Right lobe of liver (tissue), 6 donors: ENCODE measurements around the gene MRPL44. TPM values are rescaled to one million over a fixed set of nuclear protein-coding genes. Genes with fewer than 3 reads are reported as not detected.
A peak's percentile ranks its signal among the peaks of the same experiment; 100 is the strongest.

Source experiments
- ATAC-seq, 4 donors: fragments of 200-7000 bp; cut with Tn5 transposase; one replicate each; pipeline ENCODE4 v1.9.1; 2020; ENCODE audit warnings: mild to moderate bottlenecking in 4 of 4, moderate library complexity in 4 of 4
- DNase-seq, 3 donors: peaks; one replicate each; pipeline ENCODE4 v3.0.0-alpha.2; 2020
- H3K27ac ChIP-seq, 3 donors: fragments of 200-600 bp; one replicate each; pipeline ENCODE4 v1.8.0; 2022
- H3K27me3 ChIP-seq, 2 donors: fragments of 200-600 bp; one replicate each; pipeline ENCODE4 v1.8.0; 2022
- H3K36me3 ChIP-seq, 4 donors: fragments of 200-600 bp; sonication (generic) in 1 of 4; one replicate each; pipeline versions ENCODE4 v1.5.1 to v1.8.0; 2017 to 2022; ENCODE audit warnings: control low read depth in 1 of 4
- H3K4me1 ChIP-seq, 4 donors: fragments of 200-600 bp; sonication (generic) in 1 of 4; one replicate each; pipeline versions ENCODE4 v1.5.1 to v1.8.0; 2017 to 2022; ENCODE audit warnings: control low read depth in 1 of 4
- H3K4me3 ChIP-seq, 3 donors: fragments of 200-600 bp; one replicate each; pipeline ENCODE4 v1.8.0; 2022
- H3K9me3 ChIP-seq, 4 donors: fragments of 200-600 bp; sonication (generic) in 1 of 4; one replicate each; pipeline versions ENCODE4 v1.5.1 to v1.8.0; 2017 to 2022; ENCODE audit warnings: control low read depth in 1 of 4
- CTCF ChIP-seq, 4 donors: fragments of 200-600 bp in 3 of 4; fragments of 450-650 bp in 1 of 4; IDR thresholded peaks; one replicate each; pipeline versions ENCODE4 v1.5.1 to v1.8.0; 2016 to 2022; ENCODE audit warnings: antibody characterized with exemption in 4 of 4, mild to moderate bottlenecking in 2 of 4
- POLR2A ChIP-seq: fragments of 450-650 bp; IDR thresholded peaks from one replicate; pipeline ENCODE4 v1.6.1; 2017; ENCODE audit warnings: antibody characterized with exemption, mild to moderate bottlenecking
- WGBS: methylation state at CpG from one replicate; pipeline ENCODE4 v1.1.6; 2018; ENCODE audit warnings: low coverage, low lambda C conversion rate; ENCODE audit not compliant: insufficient coverage; ENCODE audit errors: missing lambda C conversion rate; 5-methylcytosine and 5-hydroxymethylcytosine counted together
- intact Hi-C, 2 donors: fragments of 100-400 bp; cut with DNase I; formaldehyde crosslinking; loops; one replicate each; pipeline versions ENCODE4 v1.11.2 to v1.14.1; 2022
- total RNA-seq, 6 experiments: library from RNA; depleted of rRNA in 2 of 6; stranded (reverse); fragments of >200 nt in 2 of 6; fragmentation: NEBNext Ultra II Directional in 3 of 6; extraction: Animal tissue kit (Norgen Biotek cat#: 25700) in 3 of 6; gene quantifications; one replicate each; pipeline versions ENCODE4 v1.1.0 to v1.2.4, GENCODE V29; 2016 to 2023
- donor health status: DM: no; HTN: yes; CAD: no.
- donor health status: DM: no; HTN: no; CAD: no.
- donor health status: DM: no; HTN: no; CAD: no.
- donor health status: DM: no; HTN: yes; CAD: no.
- donor health status: DM: no; HTN: yes; CAD: no.

Gene MRPL44
- total RNA-seq, 6 experiments from 2014 or later = 20.4 to 38.5 (median 23.5) TPM

- no peak overlapping the region for H3K4me3 ChIP-seq
- WGBS = 87% methylated on average over 3 of the region's 3 CpGs
- H3K27me3 ChIP-seq = no peaks in the 10 kb centered on the region
- DNase-seq = no peak
- no peak for TF ChIP-seq POLR2A
- TF ChIP-seq CTCF (IDR thresholded peaks at IDR 0.05) = no peak
- peak overlapping the region in 1 of 3 donors; percentile 7 for H3K27ac ChIP-seq
- H3K4me1 ChIP-seq = peaks cover 0 to 16% (median under 1%) of the 10 kb centered on the region in 4 donors
- H3K9me3 ChIP-seq = no peaks in the 10 kb centered on the region
- ATAC-seq = no peak
- intact Hi-C loops = no loop called here
- H3K36me3 ChIP-seq = no peaks in the 10 kb centered on the region
Observed at GRCh38 chr2:223915071-223915470, 42.2 kb upstream of the MRPL44 start.

GRCh38 chr2:223916181-223916920 lies 40.9 kb upstream of the MRPL44 start:
- no peak for TF ChIP-seq POLR2A
- peaks cover 0 to 13% (median 0%) of the 10 kb centered on the region in 4 donors for H3K4me1 ChIP-seq
- DNase-seq = no peak
- peak overlapping the region in 2 of 3 donors; percentile 3 to 72 for H3K27ac ChIP-seq
- intact Hi-C loops = no loop called here
- no peaks in the 10 kb centered on the region for H3K27me3 ChIP-seq
- H3K9me3 ChIP-seq = no peaks in the 10 kb centered on the region
- no peaks in the 10 kb centered on the region for H3K36me3 ChIP-seq
- ATAC-seq = no peak
- WGBS = 93% methylated on average over 3 of the region's 8 CpGs
- no peak overlapping the region for H3K4me3 ChIP-seq

DNA sequence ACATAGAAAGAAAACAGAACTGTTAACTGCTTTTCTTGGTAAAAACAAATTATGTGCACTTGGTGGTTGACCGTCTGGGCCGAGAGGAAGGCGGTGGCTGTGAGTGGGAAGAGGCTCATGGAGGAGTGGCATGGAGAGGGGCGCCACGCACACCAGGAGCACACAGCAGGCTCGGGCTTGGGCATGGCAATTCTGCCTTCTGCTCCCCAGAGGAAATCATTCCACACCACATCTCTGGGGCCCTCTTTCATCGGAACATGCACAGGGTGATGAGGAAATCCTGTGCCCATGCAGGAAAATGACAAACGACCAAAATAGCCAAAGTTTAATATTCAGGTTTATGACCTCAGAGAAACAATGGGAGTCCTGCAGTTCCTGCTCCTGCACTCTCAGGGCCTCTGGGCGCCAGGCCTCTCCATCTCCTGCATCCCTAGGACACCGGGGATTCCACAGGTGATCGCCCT lies 38.6 kb upstream of the MRPL44 start:
- peaks cover 0 to 13% (median 0%) of the 10 kb centered on the region in 4 donors for H3K4me1 ChIP-seq
- TF ChIP-seq CTCF (IDR thresholded peaks at IDR 0.05) (no peak), POLR2A (no peak)
- ATAC-seq (peak in 3 of 4 donors; percentile 8 to 43 (median 29)), DNase-seq (no peak)
- no peaks in the 10 kb centered on the region for H3K27me3 ChIP-seq
- no peak overlapping the region for H3K4me3 ChIP-seq
- no peaks in the 10 kb centered on the region for H3K9me3 ChIP-seq
- intact Hi-C loops = no loop called here
- H3K27ac ChIP-seq = peak overlapping the region in 1 of 3 donors; percentile 30
- WGBS = 65% methylated on average over 6 of the region's 11 CpGs
- H3K36me3 ChIP-seq = no peaks in the 10 kb centered on the region

DNA sequence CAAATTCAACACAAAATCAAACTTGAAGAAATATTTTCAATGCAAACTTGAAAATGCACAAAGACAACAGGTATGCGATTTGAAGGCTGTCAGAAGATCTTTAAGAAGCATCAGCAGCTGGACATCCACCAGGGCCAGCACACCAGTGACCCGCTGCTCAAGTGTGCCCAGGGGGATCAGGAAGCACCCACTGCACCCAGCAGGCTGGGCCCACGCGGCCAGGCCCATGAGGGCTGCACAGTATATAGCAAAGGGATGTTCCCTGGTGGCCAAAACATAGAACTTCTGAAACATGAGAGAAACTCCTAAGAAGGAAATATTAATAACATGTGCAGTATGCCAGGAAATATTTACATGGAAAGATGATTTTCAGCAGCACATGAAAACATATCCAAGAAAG lies 37.2 kb upstream of the MRPL44 start:
- ATAC-seq (no peak), DNase-seq (no peak)
- Histone ChIP-seq H3K4me3 (no peak overlapping the region), H3K27ac (no peak overlapping the region), H3K9me3 (no peaks in the 10 kb centered on the region), H3K36me3 (no peaks in the 10 kb centered on the region), H3K4me1 (peaks cover 0 to 13% (median 0%) of the 10 kb centered on the region in 4 donors), H3K27me3 (no peaks in the 10 kb centered on the region)
- WGBS = 94% methylated on average over 2 of the region's 4 CpGs
- intact Hi-C loops = no loop called here
- TF ChIP-seq CTCF (IDR thresholded peaks at IDR 0.05) = no peak
- TF ChIP-seq POLR2A = no peak

GRCh38 chr2:223921204-223921603 lies 36.1 kb upstream of the MRPL44 start:
- H3K27ac ChIP-seq = no peak overlapping the region
- H3K36me3 ChIP-seq = no peaks in the 10 kb centered on the region
- no peak for DNase-seq
- H3K4me1 ChIP-seq = peaks cover 0 to 13% (median 0%) of the 10 kb centered on the region in 4 donors
- no peak overlapping the region for H3K4me3 ChIP-seq
- TF ChIP-seq POLR2A = no peak
- TF ChIP-seq CTCF (IDR thresholded peaks at IDR 0.05) = no peak
- intact Hi-C loops = no loop called here
- no peak for ATAC-seq
- H3K27me3 ChIP-seq = no peaks in the 10 kb centered on the region
- no peaks in the 10 kb centered on the region for H3K9me3 ChIP-seq
